ENCODE data around the gene SIKE1.
"Not testable (repeated sequence)": the region's sequence is repeated elsewhere in the genome, so short reads cannot be mapped to it uniquely, and the experiment has no call there.

The SIKE1 gene

DNA sequence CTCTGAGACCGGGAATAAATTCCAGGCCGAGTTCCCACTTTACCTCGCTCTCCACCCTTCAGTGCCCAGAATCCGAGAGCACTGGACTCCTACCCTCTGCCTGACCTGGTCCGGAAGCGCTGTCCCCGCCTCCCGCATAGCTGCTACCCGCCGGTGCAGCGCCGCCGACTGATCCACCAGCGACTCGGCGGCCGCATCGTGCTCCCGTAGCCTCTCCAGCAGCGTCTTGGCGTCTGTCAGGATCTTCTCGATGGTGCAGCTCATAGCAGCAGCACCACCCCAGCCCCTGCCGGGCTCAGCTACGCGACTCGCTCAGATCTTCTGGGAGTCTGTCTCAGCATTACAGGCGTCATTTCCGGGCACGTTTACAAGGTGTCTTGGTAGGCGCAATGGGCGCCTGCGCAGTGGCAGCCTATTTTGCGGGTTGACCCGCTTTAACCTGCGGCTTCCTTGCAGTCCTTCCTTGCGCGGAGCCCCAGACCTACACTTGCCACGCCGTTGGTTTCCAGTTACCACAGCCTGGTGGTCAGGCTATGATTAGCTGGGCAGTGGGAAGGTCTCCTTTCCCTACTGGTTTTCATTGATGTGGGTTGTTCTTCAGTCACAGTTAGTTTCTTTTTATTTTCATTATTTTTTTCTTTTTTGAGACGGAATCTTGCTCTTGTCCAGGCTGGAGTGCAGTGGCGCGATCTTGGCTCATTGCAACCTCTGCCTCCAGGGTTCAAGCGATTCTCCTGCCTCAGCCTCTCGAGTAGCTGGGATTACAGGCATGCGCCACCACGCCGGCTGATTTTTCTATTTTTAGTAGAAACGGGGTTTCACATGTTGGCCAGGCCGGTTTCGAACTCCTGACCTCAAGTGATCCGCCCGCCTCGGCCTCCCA is at the start of gene SIKE1:
Gene SIKE1 (minus strand): TSS at position 342 of the 883 bp plus-strand sequence. CDS start 78 bp downstream, at position 264.
- peak; percentile 91 for DNase-seq

DNA sequence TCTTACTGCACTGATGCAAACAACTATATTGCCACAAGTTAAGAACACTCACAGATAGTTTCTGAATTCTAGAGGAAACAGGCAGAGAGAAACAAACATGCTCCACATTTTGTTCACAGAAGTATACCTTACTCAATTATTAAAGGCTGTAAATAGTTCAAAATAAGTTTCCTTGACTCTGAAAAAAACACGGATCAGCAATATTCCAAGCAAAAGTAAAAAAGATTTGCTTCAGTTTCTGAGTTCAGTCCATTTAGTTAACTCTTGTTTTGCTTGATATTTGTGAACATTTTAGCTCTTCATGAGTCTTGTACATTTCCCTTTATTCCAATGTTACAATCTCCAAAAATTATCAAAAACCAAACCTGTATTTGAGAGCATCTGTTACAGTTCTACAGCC is 49.6 kb upstream of the SIKE1 start:
- not testable (repeated sequence) for DNase-seq

GRCh38 chr1:114828251-114828650 is 47.8 kb upstream of the SIKE1 start:
- no peak for DNase-seq

DNA sequence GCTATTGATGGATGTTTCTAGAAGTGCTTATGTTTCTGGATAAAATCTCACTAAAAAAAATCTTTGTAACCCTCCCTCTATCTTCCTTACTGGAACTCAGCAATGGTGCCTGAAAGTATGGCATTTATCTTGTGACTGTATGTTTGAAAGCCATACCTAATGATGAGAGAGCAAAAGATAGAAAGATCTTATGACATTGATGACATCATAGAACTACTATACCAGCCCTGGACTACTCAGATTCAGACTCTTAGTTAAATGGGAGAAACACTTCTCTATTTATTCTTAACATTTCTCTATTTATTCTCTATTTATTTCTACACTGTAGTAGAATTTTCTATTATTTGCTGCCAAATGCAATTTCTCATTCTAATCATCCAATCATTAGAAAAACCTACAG is 41.5 kb upstream of the SIKE1 start:
- no peak for DNase-seq

- no peak for DNase-seq
Measured at GRCh38 chr1:114820392-114820791, 39.9 kb upstream of the SIKE1 start.

DNA sequence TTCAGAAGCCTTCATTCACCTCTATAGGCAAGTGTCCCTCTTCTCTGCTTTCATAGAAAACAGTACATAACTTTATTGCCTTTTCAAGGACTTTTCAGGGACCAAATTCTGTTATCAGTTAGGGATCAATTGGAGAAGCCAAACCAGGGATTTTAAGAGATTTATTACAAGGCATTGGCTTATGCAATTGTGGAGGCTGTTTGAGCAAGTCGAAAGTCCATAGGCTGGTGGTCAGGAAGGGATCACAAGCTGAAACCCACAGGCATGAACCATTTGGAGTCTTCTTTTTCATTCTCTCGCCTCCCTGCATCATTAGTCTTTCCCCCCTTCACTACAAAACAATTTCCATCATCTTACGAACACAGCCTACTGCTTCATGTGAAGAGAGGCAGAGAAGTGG is 39.4 kb upstream of the SIKE1 start:
- no peak for DNase-seq

DNA sequence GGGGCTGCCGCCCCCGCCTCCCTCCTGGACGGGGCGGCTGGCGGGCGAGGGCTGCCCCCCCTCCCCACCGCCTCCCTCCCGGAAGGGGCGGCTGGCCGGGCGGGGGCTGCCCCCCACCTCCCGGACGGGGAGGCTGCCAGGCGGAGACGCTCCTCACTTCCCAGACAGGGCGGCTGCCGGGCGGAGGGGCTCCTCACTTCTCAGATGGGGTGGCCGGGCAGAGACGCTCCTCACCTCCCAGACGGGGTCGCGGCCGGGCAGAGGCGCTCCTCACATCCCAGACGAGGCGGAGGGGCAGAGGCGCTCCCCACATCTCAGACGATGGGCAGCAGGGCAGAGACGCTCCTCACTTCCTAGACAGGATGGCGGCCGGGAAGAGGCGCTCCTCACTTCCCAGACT is 24.0 kb upstream of the SIKE1 start:
- not testable (repeated sequence) for DNase-seq

- no peak for DNase-seq
Measured at GRCh38 chr1:114803001-114803400, 22.5 kb upstream of the SIKE1 start.

DNA sequence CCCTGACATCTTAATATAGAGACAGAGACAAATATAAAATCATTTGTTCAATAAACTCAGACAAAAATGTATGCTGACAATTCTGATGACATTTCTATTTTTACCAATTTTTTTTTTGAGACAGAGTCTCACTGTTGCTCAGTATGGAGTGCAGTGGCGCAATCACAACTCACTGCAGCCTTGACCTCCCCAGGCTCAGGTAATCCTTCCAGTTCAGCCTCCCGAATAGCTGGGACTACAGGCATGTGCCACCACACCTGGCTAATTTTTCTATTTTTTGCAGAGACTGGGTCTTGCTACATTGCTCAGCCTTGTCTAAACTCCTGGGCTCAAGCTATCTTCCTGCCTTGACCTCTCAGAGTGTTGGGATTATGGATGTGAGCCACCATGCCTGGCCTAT is 13.6 kb upstream of the SIKE1 start:
- no peak for DNase-seq

- DNase-seq: not testable (repeated sequence)
Measured at GRCh38 chr1:114790581-114790980, 10.1 kb upstream of the SIKE1 start.

DNA sequence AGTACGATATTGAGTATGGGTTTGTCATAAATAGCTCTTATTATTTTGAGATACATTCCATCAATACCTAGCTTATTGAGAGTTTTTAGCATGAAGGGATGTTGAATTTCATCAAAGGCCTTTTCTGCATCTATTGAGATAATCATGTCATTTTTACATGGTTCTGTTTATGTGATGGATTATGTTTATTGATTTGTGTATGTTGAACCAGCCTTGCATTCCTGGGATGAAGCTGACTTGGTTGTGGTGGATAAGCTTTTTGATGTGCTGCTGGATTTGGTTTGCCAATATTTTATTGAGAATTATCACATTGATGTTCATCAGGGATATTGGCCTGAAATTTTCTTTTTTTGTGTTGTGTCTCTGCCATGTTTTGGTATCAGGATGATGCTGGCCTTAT is 6.0 kb upstream of the SIKE1 start:
- not testable (repeated sequence) for DNase-seq

GRCh38 chr1:114782476-114782875 is 2.0 kb upstream of the SIKE1 start:
- no peak for DNase-seq

DNA sequence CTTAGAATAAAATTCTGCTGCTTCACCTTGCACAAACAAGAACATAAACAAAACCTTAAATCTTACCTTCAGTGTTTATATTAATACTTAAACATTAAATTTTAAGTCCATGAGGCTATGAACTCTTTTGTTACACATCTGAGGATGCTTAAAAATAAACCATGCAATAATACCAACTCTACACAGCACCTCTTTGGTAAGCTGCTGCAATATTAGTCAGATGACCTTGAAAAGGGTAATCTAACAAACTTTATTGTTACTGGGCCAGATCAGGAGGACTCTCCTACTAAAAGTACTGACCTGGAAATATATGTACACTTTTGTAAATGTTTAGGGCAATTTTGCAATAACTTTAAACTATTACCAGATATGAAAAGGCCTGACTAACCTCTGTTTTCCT is 763 bp downstream of the SIKE1 start:
- DNase-seq: no peak

DNA sequence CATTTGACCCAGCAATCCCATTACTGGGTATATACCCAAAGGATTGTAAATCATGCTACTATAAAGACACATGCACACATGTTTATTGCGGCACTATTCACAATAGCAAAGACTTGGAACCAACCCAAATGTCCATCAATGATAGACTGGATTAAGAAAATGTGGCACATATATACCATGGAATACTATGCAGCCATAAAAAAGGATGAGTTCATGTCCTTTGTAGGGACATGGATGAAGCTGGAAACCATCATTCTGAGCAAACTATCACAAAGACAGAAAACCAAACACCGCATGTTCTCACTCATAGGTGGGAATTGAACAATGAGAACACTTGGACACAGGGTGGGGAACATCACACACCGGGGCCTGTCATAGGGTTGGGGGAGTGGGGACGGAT is 3.8 kb downstream of the SIKE1 start:
- DNase-seq: not testable (repeated sequence)

DNA sequence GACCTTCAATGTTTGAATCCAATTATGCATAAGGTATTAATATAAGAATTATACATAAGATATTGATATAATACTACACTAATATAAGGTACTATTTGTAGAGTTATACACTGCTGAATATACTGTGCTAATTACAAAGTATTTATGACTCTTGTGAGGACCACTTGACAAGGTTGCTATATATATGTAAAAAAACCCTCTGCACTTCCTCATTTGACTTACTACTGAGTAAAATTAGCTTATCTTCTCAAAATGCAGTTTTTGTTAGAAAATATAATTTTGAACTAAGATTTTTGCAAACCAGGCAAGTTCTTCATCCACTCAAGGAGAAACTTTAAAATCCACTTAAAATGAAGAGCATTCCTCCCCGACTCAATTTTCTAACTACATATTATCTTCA is 8.5 kb downstream of the SIKE1 start:
- DNase-seq: no peak

DNA sequence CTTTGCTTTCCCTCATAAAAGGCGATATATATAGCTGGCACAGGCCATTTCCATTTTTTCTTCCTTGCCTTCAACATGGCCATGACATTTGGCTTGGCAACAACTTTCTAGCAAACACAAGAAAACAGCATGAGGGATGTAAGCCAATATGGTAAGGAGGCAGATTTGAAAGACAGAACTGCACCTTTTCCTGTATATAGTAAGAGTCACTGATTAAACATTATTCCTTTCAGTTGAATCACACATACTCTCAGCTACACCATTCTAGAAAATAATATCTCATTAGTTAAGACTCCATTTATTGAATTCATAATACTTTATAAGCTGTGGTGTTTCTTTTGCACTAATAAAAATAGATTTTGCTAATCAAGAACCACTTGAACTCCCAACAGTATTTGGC is 9.5 kb downstream of the SIKE1 start:
- no peak for DNase-seq

GRCh38 chr1:114764689-114765088 is 15.8 kb downstream of the SIKE1 start:
- no peak for DNase-seq

GRCh38 chr1:114758256-114758832 is 22.1 kb downstream of the SIKE1 start:
- DNase-seq: no peak

GRCh38 chr1:114757455-114758255 is 22.8 kb downstream of the SIKE1 start, which contains the start of gene CSDE1:
CSDE1 (minus strand) TSS chr1:114757984; CDS start chr1:114739890, 18,094 bp downstream.
- DNase-seq: peak; percentile 96

- DNase-seq: no peak
Measured at GRCh38 chr1:114756949-114757454, 23.5 kb downstream of the SIKE1 start.

DNA sequence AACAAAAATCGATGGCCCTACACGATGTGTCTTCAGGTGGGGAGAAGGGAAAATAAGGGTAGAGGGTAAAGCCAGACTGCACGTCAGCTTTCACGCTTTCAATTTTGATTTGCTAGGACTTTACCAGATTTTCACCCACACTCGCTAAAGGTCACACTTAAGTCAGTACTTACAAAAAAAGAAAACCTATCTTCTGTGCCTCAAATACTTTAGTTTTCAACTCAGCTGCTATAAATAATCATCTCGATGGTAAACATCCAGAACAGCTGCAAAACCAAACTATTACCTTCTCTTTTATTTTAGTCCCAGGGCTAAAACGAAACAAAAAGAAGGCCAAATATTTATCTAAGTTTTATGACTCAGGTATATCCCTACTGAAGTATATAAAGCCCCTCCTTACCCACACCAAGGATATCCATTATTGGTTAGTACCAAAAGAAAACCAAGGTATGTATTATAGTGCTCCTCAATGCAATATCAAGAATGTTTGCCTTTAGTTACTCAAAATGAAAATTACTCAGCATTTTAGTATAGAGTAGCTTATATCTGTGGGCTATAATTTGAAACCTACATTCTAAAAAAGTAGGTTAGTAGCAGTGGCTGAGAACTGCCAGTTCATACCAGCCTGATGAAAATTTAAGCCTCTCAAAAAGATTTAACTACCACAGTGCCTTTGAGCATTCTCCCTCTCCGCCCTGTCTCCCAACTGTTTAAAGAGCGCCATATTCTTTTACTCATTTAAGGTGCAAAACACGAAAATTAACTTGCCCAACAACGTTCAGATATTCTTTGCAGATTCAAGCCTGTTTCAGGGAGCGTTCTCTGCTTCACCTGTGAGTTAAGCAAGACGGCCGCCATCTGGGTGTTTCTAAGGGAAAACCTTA is 24.2 kb downstream of the SIKE1 start:
- no peak for DNase-seq

Measured in DMS79 (cell line).